ENCODE measurements around the gene INIP.
A peak's percentile ranks its signal among the peaks of the same experiment; 100 is the strongest.

The INIP gene

GRCh38 chr9:112717661-112718331, at the start of gene INIP:
Gene INIP, minus strand, starts transcription at chr9:112718117. Its CDS starts 1,632 bp downstream, at chr9:112716485.
- peak; percentile 90 for DNase-seq (ENCODE audit: low read depth in 2 of 2)

GRCh38 chr9:112765281-112765680, 47.4 kb upstream of the INIP start:
- no peak for DNase-seq (ENCODE audit: low read depth in 2 of 2)

- DNase-seq (ENCODE audit: low read depth in 2 of 2): no peak
These were observed 46.9 kb upstream of the INIP start for GRCh38 chr9:112764837-112765236.

DNA sequence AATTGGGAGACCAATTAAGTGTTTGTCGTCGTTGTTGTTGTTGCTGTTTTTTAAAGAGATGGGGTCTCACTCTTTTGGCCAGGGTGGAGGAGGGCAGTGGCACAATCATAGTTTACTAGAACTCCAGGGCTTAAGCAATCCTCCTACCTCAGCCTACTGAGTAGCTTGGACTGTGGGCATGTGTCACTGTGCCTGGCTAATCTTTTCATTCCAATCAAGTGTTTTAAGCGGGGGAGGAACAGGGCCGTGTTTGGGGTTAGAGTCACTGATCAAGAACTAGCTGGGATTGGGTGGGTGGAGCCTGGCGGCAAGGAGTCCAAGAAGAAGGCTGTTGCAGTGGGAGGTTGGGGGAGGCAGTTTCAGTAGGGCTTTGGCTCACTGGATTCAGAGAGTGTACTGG, 46.4 kb upstream of the INIP start:
- DNase-seq (ENCODE audit: low read depth in 2 of 2): no peak

DNA sequence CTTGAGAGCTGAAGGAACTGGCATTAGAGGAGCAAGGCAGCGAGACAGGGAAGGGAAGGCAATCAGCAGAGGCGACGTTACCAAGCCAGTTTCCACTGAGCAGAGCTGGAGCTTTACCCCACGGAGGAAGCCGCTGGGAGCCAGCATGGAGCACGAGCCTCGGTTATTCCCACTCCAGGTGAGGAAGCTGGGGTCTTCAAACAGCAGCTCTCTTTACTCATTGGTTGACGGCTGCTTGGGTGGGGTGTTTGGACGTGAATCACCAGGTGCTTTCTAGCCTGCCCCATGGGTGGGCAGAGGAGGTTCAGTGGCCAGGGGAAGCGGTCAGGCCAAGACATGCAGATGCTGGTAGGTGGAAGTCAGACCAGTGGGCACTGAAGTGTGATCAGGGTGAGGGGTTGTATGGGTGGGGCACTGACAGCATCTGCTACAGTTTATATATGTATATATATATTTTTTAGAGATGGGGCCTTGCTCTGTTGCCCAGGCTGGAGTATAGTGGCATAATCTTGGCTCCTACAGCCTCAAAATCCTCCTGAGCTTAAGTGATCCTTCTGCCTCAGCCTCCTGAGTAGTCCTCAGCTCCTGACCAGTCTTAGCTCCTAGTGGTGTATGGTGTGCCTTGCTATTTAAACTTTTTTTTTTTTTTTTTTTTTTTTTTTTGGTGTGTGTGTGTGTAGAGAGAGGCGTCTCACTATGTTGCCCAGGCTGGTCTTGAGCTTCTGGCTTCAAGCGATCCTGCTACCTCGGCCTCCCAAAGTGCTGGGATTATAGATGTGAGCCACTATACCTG, 45.0 kb upstream of the INIP start:
- no peak for DNase-seq (ENCODE audit: low read depth in 2 of 2)

DNA sequence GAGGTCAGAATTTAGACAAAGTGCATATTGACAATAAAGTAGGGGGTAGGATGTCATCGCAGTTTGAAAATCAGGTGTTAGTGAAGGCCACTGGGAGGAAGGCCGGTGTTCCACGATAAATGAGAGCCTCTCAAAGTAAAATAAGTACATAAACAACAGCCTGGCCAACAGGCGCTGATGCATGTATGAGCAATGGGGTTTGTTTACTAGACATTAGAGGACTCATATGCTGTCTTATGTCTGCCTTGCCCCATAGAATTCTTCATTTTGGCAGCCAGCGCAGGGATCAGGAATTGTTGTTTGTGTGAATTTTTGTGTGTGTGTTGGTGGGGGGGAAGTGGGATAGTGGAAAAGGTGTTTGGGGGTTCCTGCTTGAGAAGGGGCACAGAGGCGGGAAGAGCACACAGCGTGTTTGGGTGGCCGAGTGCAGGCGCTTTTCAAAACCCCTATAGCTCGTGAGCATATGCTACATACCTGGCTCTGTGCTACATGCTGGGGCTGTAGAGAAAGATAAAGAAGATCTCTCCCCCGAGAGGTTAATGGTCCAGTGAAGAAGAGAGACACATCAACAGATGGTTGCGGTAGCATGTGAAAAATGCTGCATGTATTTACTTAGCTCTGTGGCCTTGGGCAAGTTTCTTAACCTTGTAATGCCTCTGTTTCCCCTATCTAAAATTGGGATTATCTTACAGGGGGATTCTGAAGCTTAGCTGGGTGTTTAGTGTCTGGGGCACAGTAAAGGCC, 44.2 kb upstream of the INIP start:
- no peak for DNase-seq (ENCODE audit: low read depth in 2 of 2)

DNA sequence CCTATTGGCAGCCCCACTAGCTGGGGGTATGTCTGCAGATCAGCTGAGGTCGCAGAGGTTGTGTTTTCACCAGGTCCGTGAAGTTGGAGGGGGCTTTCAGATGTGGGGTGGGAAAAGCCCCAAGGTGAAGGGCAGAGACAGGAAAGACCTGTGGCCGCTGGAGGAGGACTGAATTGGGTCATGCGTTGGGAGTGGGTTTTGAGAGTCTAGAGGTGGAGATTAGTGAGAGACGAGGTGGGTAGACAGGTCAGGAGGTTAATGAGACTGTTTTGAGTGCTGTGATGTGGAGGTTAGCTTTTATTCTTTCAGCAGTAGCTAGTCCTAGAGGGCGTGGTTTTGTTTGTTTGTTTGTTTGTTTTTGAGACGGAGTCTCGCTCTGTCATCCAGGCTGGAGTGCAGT, 42.9 kb upstream of the INIP start:
- no peak for DNase-seq (ENCODE audit: low read depth in 2 of 2)

DNA sequence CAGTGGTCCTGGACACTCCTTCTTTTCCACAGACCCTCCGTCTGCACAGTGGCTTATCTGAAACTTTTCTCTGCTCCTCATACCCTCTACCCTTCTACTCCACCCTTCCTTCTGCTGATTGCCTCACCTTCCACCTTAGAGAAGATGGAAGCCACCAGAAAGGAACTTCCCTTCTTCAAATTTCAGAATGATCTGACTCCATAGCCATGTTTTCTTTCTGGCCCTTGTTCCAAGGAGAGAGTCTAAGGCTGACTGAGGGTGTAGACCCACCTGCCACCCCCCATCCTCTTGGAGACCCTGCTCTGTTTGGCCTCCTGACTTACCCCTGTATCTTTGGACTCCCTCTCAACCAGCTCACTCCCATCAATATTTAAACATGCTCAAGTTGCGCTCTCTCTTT, 40.0 kb upstream of the INIP start:
- DNase-seq (ENCODE audit: low read depth in 2 of 2): no peak

GRCh38 chr9:112757282-112757883, 39.5 kb upstream of the INIP start:
- peak; percentile 63 to 67 for DNase-seq (ENCODE audit: low read depth in 2 of 2)

GRCh38 chr9:112755675-112756074, 37.8 kb upstream of the INIP start:
- no peak for DNase-seq (ENCODE audit: low read depth in 2 of 2)

DNA sequence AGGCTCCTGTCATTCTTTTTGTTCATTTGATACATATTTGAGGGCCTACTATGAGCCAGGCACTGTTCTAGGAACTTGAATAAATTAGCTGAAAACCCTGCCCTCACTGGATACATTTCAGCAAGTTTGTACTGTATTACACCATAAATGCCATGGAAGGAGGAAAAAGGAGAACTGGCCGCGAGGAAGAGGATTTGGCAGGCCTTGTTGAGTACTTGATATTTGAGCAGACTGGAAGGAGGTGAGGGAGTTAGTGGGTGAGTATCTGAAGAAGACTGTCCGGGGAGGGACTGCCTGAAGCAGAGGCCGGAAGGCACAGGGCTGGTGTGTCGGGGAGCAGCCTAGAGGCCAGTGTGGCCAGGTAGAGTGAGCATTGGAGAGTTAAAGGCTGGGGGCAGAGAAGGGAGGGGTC, 37.1 kb upstream of the INIP start:
- DNase-seq (ENCODE audit: low read depth in 2 of 2): no peak

DNA sequence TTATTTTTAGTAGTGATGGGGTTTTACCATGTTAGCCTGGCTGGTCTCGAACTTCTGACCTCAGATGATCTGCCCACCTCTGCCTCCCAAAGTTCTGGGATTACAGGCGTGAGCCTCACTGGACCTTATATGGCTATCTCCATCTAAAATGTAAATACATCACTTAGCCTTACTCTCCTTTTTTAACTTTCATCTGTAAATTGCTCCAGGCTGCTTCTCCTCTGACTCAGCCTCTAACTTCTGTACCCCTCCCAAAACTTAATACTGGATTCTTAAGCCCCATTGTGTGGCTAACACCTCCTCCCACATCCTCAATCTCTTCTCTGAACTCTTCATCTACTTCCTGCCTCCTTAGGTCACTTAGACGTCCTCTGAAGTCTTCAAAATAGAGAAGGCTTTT, 36.7 kb upstream of the INIP start:
- peak; percentile 54 to 56 for DNase-seq (ENCODE audit: low read depth in 2 of 2)

- DNase-seq (ENCODE audit: low read depth in 2 of 2): peak; percentile 72
These were observed 35.8 kb upstream of the INIP start for GRCh38 chr9:112753725-112754124.

GRCh38 chr9:112752334-112753125, 34.6 kb upstream of the INIP start:
- no peak for DNase-seq (ENCODE audit: low read depth in 2 of 2)

DNA sequence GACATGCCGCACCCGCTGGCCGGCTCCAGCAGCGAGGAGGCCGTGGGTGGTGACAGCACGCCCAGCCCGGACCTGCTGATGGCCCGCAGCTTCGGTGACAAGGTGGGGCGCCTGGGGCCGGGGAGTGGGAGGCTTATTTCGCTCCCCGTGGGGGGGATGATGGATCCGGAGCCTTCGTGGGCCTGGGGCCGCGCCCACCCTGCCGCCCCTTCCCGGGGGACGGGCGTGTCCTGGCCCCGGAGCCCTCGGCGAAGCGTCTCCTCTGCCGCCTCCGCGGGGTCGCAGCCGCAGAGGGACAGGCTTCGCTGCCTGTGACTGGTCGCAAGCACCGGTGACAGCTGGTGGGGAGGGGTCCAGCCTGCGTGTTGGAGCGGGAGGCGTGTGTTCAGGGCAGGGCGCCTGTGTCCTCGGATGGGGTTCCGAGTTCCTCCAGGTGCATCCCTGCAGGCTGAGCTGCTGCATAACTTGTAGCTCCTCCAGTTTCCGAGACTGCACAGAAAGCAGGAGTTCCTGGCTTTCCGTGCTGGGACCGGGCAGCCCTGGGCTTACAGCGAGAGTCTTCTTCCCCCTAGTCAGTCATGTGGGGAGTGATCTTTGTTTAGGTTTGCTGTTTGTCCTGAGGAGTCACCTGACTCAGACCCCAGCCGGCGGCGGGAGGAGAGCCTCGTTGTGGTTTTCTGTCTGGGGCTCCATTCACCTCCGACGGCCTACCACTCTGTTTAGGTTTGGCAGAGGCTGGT, 33.3 kb upstream of the INIP start:
- DNase-seq (ENCODE audit: low read depth in 2 of 2): no peak

DNA sequence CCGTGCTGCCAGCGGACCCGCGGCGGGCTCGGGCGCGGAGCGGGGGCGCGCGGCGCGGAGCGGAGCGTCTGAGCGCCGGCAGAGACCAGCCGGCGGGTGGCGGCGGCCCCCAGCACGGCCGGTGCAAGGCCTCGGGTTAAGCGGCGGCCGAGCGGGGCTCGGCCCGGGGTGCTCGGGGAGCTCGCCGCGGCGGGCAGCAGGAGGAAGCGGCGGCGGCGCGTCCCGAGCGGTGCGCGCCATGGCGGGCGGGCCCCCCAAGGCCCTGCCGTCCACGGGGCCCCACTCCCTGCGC, 32.8 kb upstream of the INIP start:
- no peak for DNase-seq (ENCODE audit: low read depth in 2 of 2)

- peak; percentile 78 to 82 for DNase-seq (ENCODE audit: low read depth in 2 of 2)
These were observed 32.3 kb upstream of the INIP start, which contains the start of gene SNX30 for GRCh38 chr9:112750016-112750763. Gene SNX30, plus strand, starts transcription at chr9:112750760. Its CDS starts 242 bp downstream, at chr9:112751002.

DNA sequence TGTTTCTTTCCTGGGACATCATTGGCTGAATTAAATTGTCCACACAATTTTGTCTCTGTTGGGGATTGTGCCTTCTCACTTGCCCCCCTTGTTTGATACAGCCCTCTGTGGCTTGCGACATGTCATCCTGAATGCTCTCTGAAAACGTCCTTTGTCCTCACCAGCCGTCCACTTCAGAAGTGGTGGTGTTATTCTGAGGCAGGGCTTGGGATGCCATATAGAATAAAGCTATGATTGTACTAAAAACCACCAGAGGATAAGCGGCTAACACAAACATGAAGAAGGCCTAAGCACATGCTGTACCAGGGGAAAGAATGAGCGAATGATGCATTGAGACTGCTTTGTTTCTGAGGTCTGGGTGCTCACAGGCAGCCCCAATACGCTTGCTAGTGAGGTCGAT, 29.2 kb upstream of the INIP start:
- DNase-seq (ENCODE audit: low read depth in 2 of 2): no peak

- no peak for DNase-seq (ENCODE audit: low read depth in 2 of 2)
These were observed 26.3 kb upstream of the INIP start for GRCh38 chr9:112744177-112744576.

- no peak for DNase-seq (ENCODE audit: low read depth in 2 of 2)
These were observed 25.4 kb upstream of the INIP start for GRCh38 chr9:112743216-112743836.
